Loucy (cell line): ENCODE measurements around the gene DCDC2B.

Source experiments
- CTCF ChIP-seq: fragments of 200-600 bp; sonication (generic); conservative IDR thresholded peaks from 2 replicates; pipeline ENCODE4 v1.5.1; 2014; ENCODE audit warnings: mild to moderate bottlenecking, antibody characterized with exemption, low read length
- EZH2phosphoT487 ChIP-seq: fragments of 200-600 bp; IDR thresholded peaks from 2 replicates; pipeline ENCODE4 v1.6.1; 2018; ENCODE audit warnings: antibody characterized with exemption, mild to moderate bottlenecking, moderate library complexity, borderline replicate concordance

- no peak; the same call in 1 of the 2 replicates for TF ChIP-seq CTCF
- TF ChIP-seq EZH2phosphoT487 = no peak
These were observed 25.9 kb downstream of the DCDC2B start for GRCh38 chr1:32234792-32235191.
